ENCODE measurements around the gene DIAPH2. TPM values are rescaled to one million over a fixed set of nuclear protein-coding genes. Genes with fewer than 3 reads are reported as not detected.

Gene DIAPH2
- polyA plus RNA-seq, 1 experiment = 10.6 TPM

- POLR2A ChIA-PET = no interaction called here
- CTCF ChIA-PET = interaction anchor here (0.6 to 0.8 kb wide), 3 partner anchors 13 to 376 kb away, joined by 3 to 4 read pairs (median 3); no protein-coding TSS in a partner anchor
- peak overlapping the region; percentile 86 for H3K27ac ChIP-seq (ENCODE audit: low read depth, low read length)
- H3K9me3 ChIP-seq (ENCODE audit: control insufficient read depth, insufficient read depth, low read length) = no peaks in the 10 kb centered on the region
- no peaks in the 10 kb centered on the region for H3K27me3 ChIP-seq (ENCODE audit: control insufficient read depth, insufficient read depth, low read length)
- DNase-seq (ENCODE audit: low read depth, low spot score) = peak; percentile 59
- TF ChIP-seq CTCF (IDR thresholded peaks at IDR 0.05; ENCODE audit: low read depth, low read length) = no peak
- no peak overlapping the region for H3K4me3 ChIP-seq (ENCODE audit: low read depth, low read length)
These were observed 705.1 kb downstream of the DIAPH2 start for GRCh38 chrX:97389761-97390192.

- H3K4me3 ChIP-seq (ENCODE audit: low read depth, low read length) = no peak overlapping the region
- no peak overlapping the region for H3K27ac ChIP-seq (ENCODE audit: low read depth, low read length)
- no peak for DNase-seq (ENCODE audit: low read depth, low spot score)
- no peak for TF ChIP-seq CTCF (IDR thresholded peaks at IDR 0.05; ENCODE audit: low read depth, low read length)
- ChIA-PET POLR2A (no interaction called here), CTCF (interaction anchor here (0.6 kb wide), 1 partner anchor 57 kb away, joined by 5 read pairs; no protein-coding TSS in a partner anchor)
- H3K9me3 ChIP-seq (ENCODE audit: control insufficient read depth, insufficient read depth, low read length) = no peaks in the 10 kb centered on the region
- H3K27me3 ChIP-seq (ENCODE audit: control insufficient read depth, insufficient read depth, low read length) = no peaks in the 10 kb centered on the region
These were observed 712.7 kb downstream of the DIAPH2 start for GRCh38 chrX:97397371-97397770.

- no peak overlapping the region for H3K4me3 ChIP-seq (ENCODE audit: low read depth, low read length)
- CTCF ChIA-PET = interaction anchor here (0.6 to 0.9 kb wide), 2 partner anchors 24 to 205 kb away, joined by 3 read pairs; no protein-coding TSS in a partner anchor
- TF ChIP-seq CTCF (IDR thresholded peaks at IDR 0.05; ENCODE audit: low read depth, low read length) = no peak
- POLR2A ChIA-PET = no interaction called here
- no peak for DNase-seq (ENCODE audit: low read depth, low spot score)
- H3K27ac ChIP-seq (ENCODE audit: low read depth, low read length) = no peak overlapping the region
- no peaks in the 10 kb centered on the region for H3K9me3 ChIP-seq (ENCODE audit: control insufficient read depth, insufficient read depth, low read length)
- no peaks in the 10 kb centered on the region for H3K27me3 ChIP-seq (ENCODE audit: control insufficient read depth, insufficient read depth, low read length)
These were observed 713.4 kb downstream of the DIAPH2 start for GRCh38 chrX:97398030-97398551.

GRCh38 chrX:97399400-97399799 lies 714.8 kb downstream of the DIAPH2 start:
- Histone ChIP-seq H3K27me3 (ENCODE audit: control insufficient read depth, insufficient read depth, low read length) (no peaks in the 10 kb centered on the region), H3K27ac (ENCODE audit: low read depth, low read length) (no peak overlapping the region), H3K4me3 (ENCODE audit: low read depth, low read length) (no peak overlapping the region), H3K9me3 (ENCODE audit: control insufficient read depth, insufficient read depth, low read length) (no peaks in the 10 kb centered on the region)
- ChIA-PET CTCF (no interaction called here), POLR2A (no interaction called here)
- no peak for TF ChIP-seq CTCF (IDR thresholded peaks at IDR 0.05; ENCODE audit: low read depth, low read length)
- DNase-seq (ENCODE audit: low read depth, low spot score) = peak; percentile 39

GRCh38 chrX:97400492-97400891 lies 715.9 kb downstream of the DIAPH2 start:
- H3K9me3 ChIP-seq (ENCODE audit: control insufficient read depth, insufficient read depth, low read length) = no peaks in the 10 kb centered on the region
- no peak for TF ChIP-seq CTCF (IDR thresholded peaks at IDR 0.05; ENCODE audit: low read depth, low read length)
- ChIA-PET POLR2A (no interaction called here), CTCF (interaction anchor here (0.5 kb wide), 1 partner anchor 14 kb away, joined by 4 read pairs; no protein-coding TSS in a partner anchor)
- DNase-seq (ENCODE audit: low read depth, low spot score) = no peak
- H3K27ac ChIP-seq (ENCODE audit: low read depth, low read length) = no peak overlapping the region
- no peaks in the 10 kb centered on the region for H3K27me3 ChIP-seq (ENCODE audit: control insufficient read depth, insufficient read depth, low read length)
- H3K4me3 ChIP-seq (ENCODE audit: low read depth, low read length) = no peak overlapping the region
